Duodenal mucosa (tissue), 2 donors: ENCODE measurements around the gene CMTM5.
"Not testable (repeated sequence)": the region's sequence is repeated elsewhere in the genome, so short reads cannot be mapped to it uniquely, and the experiment has no call there.

Experiments
- H3K27ac ChIP-seq: one replicate; pipeline ENCODE4 v1.7.0; 2013; ENCODE audit warnings: low read depth, low read length
- H3K27me3 ChIP-seq, 2 donors: one replicate each; pipeline ENCODE4 v1.7.0; 2013; ENCODE audit warnings: low read length in 2 of 2, control low read depth in 1 of 2; ENCODE audit not compliant: insufficient read depth in 2 of 2, control insufficient read depth in 1 of 2
- H3K36me3 ChIP-seq, 2 donors: one replicate each; pipeline ENCODE4 v1.7.0; 2013; ENCODE audit warnings: low read length in 2 of 2, control low read depth in 1 of 2; ENCODE audit not compliant: insufficient read depth in 2 of 2, control insufficient read depth in 1 of 2
- H3K4me1 ChIP-seq, 2 donors: one replicate each; pipeline ENCODE4 v1.7.0; 2013; ENCODE audit warnings: low read length in 2 of 2, control low read depth in 1 of 2; ENCODE audit not compliant: insufficient read depth in 2 of 2, control insufficient read depth in 1 of 2
- H3K4me3 ChIP-seq, 2 donors: one replicate each; pipeline ENCODE4 v1.7.0; 2013; ENCODE audit warnings: low read length in 2 of 2, low read depth in 1 of 2
- H3K9ac ChIP-seq, 2 donors: one replicate each; pipeline ENCODE4 v1.7.0; 2013; ENCODE audit warnings: low read length in 2 of 2, low read depth in 1 of 2
- H3K9me3 ChIP-seq, 2 donors: one replicate each; pipeline ENCODE4 v1.7.0; 2013; ENCODE audit warnings: low read length in 2 of 2, control low read depth in 1 of 2; ENCODE audit not compliant: control insufficient read depth in 1 of 2

The CMTM5 gene

DNA sequence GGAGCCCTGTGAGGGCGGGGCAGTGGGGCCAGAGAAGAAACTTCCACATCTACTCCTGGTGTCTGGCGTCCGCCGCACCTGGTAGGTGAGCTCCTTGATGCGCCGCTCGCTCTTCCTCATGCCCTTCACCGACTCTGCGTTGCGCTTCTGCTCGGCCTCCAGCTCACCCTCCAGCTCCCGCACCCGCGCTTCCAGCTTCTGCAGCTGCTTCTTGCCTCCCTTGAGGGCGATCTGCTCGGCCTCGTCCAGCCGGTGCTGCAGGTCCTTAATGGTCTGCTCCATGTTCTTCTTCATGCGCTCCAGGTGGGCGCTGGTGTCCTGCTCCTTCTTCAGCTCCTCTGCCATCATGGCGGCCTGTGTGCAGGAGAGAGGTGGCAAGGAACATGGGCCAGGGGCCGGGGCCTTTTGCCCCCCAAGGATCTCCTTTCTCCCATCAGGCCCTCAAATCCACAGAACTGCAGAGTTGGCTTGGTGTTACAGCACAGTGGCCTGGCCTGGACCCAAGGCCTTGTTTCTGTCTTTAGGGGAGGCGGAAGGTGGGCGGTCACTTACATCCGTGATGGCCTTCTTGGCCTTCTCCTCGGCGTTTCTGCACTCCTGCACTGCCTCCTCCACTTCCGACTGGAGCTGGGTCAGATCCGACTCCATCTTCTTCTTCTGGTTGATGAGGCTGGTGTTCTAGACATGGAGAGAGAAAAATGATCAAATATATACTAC is 7.7 kb downstream of the CMTM5 start:
- Histone ChIP-seq H3K4me3 (no peak overlapping the region), H3K27me3 (peaks cover 0 to 4% of the 10 kb centered on the region in 2 donors)

DNA sequence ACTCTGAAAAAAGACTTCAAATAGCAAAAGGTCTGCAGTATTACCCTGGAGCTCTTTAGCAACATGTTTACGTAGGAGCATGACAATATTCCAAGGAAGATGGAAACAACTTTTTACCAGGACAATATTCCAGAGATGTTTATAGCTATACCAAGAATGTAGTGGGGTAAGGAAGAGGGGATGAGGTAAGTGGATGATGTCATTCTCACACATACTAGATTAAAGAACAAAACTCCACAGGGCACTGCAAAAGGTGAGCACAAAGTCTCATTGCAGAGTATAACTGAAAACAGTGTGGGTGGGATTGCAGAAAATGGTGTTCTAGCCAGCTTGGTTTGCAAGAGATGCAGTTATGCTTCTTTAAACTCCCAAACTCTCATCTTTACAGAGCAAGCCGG is 8.4 kb downstream of the CMTM5 start:
- Histone ChIP-seq H3K36me3 (no peaks in the 10 kb centered on the region), H3K27me3 (peaks cover 0 to 4% of the 10 kb centered on the region in 2 donors), H3K9ac (no peak overlapping the region), H3K4me3 (no peak overlapping the region), H3K9me3 (no peaks in the 10 kb centered on the region), H3K4me1 (peaks cover 8% of the 10 kb centered on the region in 2 donors), H3K27ac (no peak overlapping the region)

More for the DNA sequence above, 7.7 kb downstream of the CMTM5 start:
- Histone ChIP-seq H3K9ac (no peak overlapping the region), H3K4me1 (peaks cover 11 to 14% of the 10 kb centered on the region in 2 donors), H3K27ac (no peak overlapping the region), H3K9me3 (no peaks in the 10 kb centered on the region), H3K36me3 (no peaks in the 10 kb centered on the region)

DNA sequence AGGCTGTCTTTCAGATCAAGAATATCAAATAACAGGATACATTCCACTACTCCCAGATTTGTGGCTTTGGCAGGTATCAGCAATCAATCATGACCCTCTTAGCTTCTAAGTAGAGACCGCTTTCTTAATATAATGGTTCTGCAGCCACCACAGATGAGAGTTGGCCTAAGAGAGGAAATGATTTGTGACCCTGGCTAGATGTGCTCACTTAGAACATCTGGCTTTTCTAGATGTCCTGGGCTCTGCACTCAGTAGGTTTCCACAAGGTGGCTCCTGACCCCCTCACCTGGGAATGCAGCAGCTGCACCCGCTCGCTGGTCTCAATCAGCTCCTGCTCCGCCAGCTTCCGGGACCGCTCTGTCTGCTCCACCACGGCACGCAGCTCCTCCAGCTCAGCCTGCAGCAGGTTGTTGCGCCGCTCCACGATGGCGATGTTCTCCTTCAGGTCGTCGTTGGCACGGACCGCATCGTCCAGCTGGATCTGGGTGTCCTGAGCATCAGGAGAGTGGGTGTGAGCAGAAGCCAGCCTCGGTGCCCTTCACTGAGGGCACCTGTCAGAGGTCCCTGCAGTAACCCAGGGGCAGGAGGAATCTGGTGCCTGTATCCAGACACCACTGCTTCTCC is 8.9 kb downstream of the CMTM5 start:
- H3K4me3 ChIP-seq, result no peak overlapping the region
- no peaks in the 10 kb centered on the region for H3K36me3 ChIP-seq

DNA sequence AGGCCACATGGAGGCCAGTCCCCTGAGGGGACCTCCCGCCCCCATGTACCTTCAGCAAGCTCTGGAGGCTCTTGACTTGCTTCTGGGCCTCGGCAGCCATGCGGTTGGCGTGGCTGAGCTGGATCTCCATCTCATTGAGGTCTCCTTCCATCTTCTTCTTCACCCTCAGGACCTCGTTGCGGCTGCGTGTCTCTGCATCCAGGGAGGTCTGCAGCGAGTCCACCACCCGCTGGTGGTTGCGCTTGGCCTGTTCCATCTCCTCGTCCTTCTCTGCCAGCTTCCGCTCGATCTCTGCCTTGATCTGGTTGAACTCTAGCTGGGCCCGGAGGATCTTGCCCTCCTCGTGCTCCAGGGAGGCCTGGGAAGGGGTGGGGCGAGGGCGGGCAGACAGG is 9.4 kb downstream of the CMTM5 start:
- not testable (repeated sequence) for H3K9ac ChIP-seq, H3K27me3 ChIP-seq, H3K27ac ChIP-seq, H3K4me3 ChIP-seq, H3K9me3 ChIP-seq, H3K36me3 ChIP-seq, H3K4me1 ChIP-seq

More for the DNA sequence above, 8.9 kb downstream of the CMTM5 start:
- Histone ChIP-seq H3K9me3 (no peaks in the 10 kb centered on the region), H3K4me1 (peaks cover 3% of the 10 kb centered on the region in 2 donors), H3K9ac (no peak overlapping the region), H3K27ac (no peak overlapping the region), H3K27me3 (peaks cover 0 to 4% of the 10 kb centered on the region in 2 donors)

DNA sequence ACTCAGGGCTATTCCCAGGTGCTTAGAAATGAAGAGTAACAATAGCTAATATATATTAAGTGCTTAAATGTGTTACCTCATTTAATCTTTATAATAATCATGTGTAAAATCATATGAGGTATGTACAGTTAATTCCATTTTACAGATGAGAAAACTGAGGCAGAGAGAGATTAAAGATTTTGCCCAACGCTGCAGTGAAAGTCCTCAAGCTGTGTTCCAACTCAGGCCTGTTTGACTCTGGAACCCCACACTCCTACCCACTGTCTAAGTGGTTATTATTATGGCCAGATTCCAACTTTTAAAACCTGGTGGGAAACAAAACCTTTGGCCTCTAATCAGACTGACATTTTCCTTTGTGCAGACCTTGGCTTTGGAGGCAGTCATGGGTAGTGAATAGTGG is 10.2 kb downstream of the CMTM5 start:
- Histone ChIP-seq H3K4me1 (no peaks in the 10 kb centered on the region), H3K4me3 (no peak overlapping the region), H3K36me3 (no peaks in the 10 kb centered on the region), H3K9ac (no peak overlapping the region), H3K27ac (no peak overlapping the region), H3K27me3 (peaks cover 0 to 4% of the 10 kb centered on the region in 2 donors), H3K9me3 (no peaks in the 10 kb centered on the region)

DNA sequence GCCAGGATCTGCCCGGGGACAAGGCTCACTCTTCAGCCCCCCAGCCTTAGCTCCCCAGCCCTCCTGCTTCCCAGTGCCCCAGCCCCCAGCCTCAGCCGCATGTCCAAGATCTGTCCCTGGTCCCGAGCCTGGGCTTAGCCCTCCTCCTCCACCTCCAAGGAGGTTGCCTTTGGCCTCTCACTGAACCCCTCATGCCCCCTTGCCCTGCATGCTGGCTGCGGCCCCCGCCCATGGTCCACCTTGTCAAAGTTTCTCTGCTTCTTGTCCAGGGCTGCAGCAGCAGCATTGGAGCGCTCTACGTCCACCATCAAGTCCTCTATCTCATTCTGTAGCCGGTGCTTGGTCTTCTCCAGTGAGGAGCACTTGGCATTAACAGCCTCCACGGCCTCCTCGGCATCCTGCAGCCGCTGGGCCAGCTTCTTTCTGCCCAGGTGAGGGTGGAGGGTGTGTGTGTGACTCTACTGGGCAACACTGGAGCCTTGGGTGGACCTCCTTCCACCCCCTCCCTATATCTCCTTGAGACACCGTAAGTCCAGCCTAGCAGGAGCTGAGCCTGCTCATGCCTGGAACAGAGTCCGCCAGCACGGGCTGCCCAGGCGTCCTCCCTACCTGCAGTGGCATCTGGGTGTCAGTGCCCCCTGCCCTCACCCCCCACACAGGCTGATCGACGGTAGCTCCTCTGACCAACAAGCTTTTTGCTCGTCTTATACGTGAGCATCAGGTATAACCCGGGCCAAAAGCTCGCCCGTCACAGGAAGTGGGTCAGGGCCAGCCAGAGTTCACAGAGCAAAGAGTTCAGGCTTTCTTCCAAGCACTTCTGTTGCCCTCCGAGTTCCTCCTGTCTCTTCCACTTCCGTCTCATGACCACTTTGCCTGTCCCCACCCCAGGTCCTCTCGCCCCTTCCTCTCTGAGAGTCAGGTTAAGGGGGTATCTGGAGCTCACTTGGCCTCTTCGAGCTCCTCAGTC is 11.4 kb downstream of the CMTM5 start:
- Histone ChIP-seq H3K4me1 (no peaks in the 10 kb centered on the region), H3K4me3 (no peak overlapping the region), H3K36me3 (no peaks in the 10 kb centered on the region), H3K9ac (no peak overlapping the region), H3K9me3 (no peaks in the 10 kb centered on the region), H3K27ac (no peak overlapping the region), H3K27me3 (peaks cover 0 to 4% of the 10 kb centered on the region in 2 donors)

DNA sequence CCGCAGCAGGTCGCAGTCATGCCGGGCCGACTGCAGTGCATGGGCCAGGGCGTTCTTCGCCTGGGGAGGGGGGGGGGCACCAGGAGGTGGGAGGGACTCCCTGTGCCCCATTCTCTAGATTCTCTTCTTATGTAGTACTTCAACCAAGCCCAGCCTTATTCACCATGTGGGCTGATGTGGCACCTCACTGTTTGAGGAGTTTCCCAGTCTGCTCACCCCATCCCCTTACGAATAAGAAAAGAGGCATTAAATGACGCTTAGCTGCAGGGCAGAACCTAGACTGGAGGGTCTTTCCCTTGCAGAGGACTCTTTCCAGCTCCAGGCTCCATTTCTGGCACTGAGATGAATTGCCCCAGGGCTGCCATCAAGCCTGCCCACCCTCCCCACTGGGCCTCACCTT is 12.2 kb downstream of the CMTM5 start:
- H3K4me3 ChIP-seq, result no peak overlapping the region
- H3K9me3 ChIP-seq, result no peaks in the 10 kb centered on the region
- H3K9ac ChIP-seq, result no peak overlapping the region
- no peak overlapping the region for H3K27ac ChIP-seq
- H3K27me3 ChIP-seq, result peaks cover 0 to 4% of the 10 kb centered on the region in 2 donors
- no peaks in the 10 kb centered on the region for H3K36me3 ChIP-seq
- H3K4me1 ChIP-seq, result no peaks in the 10 kb centered on the region

DNA sequence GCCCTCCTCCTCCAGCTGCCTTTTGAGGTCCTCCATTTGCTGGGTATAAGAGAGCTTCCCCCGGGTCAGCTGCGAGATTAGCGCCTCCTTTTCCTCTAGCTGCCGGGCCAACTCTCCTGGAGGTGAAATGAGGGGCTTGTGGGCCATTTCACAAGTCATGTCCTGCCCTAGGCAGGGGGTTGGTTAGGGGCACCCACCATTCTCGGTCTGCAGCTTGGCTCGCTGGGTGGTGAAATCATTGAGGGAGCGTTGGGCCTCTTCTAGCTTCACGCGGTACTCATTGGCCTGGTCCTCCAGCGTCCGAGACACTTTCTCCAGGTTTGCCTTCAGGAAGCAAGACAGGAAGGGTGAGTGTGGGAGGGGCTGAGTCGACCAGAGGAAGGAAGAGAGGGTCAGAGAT is 12.6 kb downstream of the CMTM5 start:
- H3K27me3 ChIP-seq, result peaks cover 0 to 4% of the 10 kb centered on the region in 2 donors
- no peak overlapping the region for H3K9ac ChIP-seq
- no peaks in the 10 kb centered on the region for H3K9me3 ChIP-seq
- H3K27ac ChIP-seq, result no peak overlapping the region
- H3K4me1 ChIP-seq, result no peaks in the 10 kb centered on the region
- no peaks in the 10 kb centered on the region for H3K36me3 ChIP-seq
- no peak overlapping the region for H3K4me3 ChIP-seq

DNA sequence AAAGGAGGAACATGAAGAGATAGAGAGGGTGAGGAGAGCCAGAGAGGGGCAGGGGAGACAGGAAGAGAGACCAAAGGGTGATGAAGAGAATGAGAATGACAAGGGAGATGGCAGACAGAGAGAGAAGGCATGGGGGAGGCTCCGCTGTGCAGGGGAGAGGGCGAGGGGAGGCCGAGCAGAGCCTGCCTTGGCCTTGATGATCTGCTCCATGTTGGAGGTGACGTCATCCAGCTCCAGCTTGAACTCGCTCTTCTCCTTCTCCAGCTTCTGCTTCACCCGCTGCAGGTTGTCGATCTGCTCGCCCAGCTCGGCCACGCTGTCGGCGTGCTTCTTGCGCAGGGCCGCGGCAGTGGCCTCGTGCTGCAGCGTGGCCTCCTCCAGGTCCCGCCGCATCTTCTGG is 13.0 kb downstream of the CMTM5 start:
- not testable (repeated sequence) for H3K27me3 ChIP-seq, H3K9me3 ChIP-seq, H3K4me3 ChIP-seq, H3K4me1 ChIP-seq, H3K9ac ChIP-seq, H3K36me3 ChIP-seq, H3K27ac ChIP-seq

DNA sequence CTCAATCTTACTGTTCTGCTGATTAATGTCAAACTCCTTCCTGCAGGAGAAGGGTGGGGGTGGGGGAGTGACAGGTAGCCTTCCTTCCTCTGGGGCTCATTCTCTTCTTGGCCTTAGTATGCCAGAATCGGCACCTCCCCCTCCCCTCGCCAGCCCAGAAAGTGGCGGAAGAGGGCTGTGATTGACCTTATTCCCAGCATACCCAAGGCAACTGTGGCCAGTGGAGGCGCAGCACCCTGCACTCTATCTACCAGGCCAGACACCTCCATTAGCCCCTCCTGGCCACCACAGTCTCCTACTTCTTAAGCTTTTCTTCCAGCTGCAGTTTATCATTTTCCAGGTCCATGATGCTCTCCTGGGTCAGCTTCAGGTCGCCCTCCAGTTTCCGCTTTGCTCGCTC is 15.8 kb downstream of the CMTM5 start:
- no peaks in the 10 kb centered on the region for H3K9me3 ChIP-seq
- no peaks in the 10 kb centered on the region for H3K36me3 ChIP-seq
- no peaks in the 10 kb centered on the region for H3K4me1 ChIP-seq
- no peak overlapping the region for H3K4me3 ChIP-seq
- H3K27ac ChIP-seq, result no peak overlapping the region
- no peak overlapping the region for H3K9ac ChIP-seq
- peaks cover 0 to 4% of the 10 kb centered on the region in 2 donors for H3K27me3 ChIP-seq
